GM12878 (cell line): Measurements from ENCODE around the gene RDH5. TPM values are rescaled to one million over a fixed set of nuclear protein-coding genes. Genes with fewer than 3 reads are reported as not detected.

ENCODE experiments used
- ATAC-seq: fragments of 200-7000 bp; cut with Tn5 transposase; 3 replicates; pipeline ENCODE4 v1.9.1; 2020; ENCODE audit warnings: mild to moderate bottlenecking, moderate library complexity
- BruUV-seq: library from RNA; stranded (reverse); fragments of 400-500 nt; replicated peaks from 2 replicates; lab custom pipeline; 2021; lab: Mats Ljungman, UMichigan
- CTCF ChIA-PET: fragments of 300-600 bp; sonication (Branson Sonifier 250); formaldehyde crosslinking; extraction: SDS; loops from one replicate; lab custom pipeline; 2021; ENCODE audit warnings: inconsistent platforms; lab: Yijun Ruan, JAX
- POLR2A ChIA-PET: fragments of 350-600 bp; formaldehyde crosslinking; extraction: SDS; loops from one replicate; lab custom pipeline; 2021; ENCODE audit warnings: inconsistent platforms; lab: Charles Lee
- RAD21 ChIA-PET: fragments of 300-600 bp; sonication (Branson Sonifier 250); formaldehyde crosslinking; loops from one replicate; lab custom pipeline; 2023; ENCODE audit warnings: antibody characterized with exemption; ENCODE audit not compliant: unreplicated experiment; lab: Charles Lee
- SMC1A ChIA-PET: fragments of 300-600 bp; sonication (Branson Sonifier 250); formaldehyde crosslinking; loops from one replicate; lab custom pipeline; 2023; ENCODE audit not compliant: unreplicated experiment, uncharacterized antibody; lab: Charles Lee
- DNase-seq: peaks from one replicate; pipeline ENCODE4 v3.0.0-alpha.2; 2011; ENCODE audit warnings: low read depth, low spot score
- FAIRE-seq: peaks from 3 replicates; lab custom pipeline; 2011; peaks lifted over from hg19 to GRCh38; lab: Jason Lieb, UNC
- H2AFZ ChIP-seq: 2 replicates; pipeline ENCODE4 v1.6.0; 2011; ENCODE audit warnings: low read depth, low read length, control low read depth; ENCODE audit not compliant: control insufficient read depth
- H3K27ac ChIP-seq: 2 replicates; pipeline ENCODE4 v1.5.1; 2011; ENCODE audit warnings: control low read depth; ENCODE audit not compliant: control insufficient read depth, insufficient read depth
- H3K27me3 ChIP-seq, 2 experiments: replicated peaks in 1 of 2; 2 replicates each; pipeline versions ENCODE4 v1.6.0 to v1.6.1; 2011; ENCODE audit warnings: low read length in 1 of 2; ENCODE audit not compliant: control insufficient read depth in 2 of 2, insufficient read depth in 2 of 2
- H3K36me3 ChIP-seq, 2 experiments: 2 replicates each; pipeline ENCODE4 v1.5.1; 2011; ENCODE audit warnings: low read length in 1 of 2; ENCODE audit not compliant: control insufficient read depth in 2 of 2, insufficient read depth in 2 of 2
- H3K4me1 ChIP-seq: 2 replicates; pipeline ENCODE4 v1.6.1; 2011; ENCODE audit warnings: mild to moderate bottlenecking, low read length, moderate library complexity, mixed read lengths; ENCODE audit not compliant: control insufficient read depth, insufficient read depth
- H3K4me2 ChIP-seq: 2 replicates; pipeline ENCODE4 v1.6.0; 2011; ENCODE audit warnings: control low read depth; ENCODE audit not compliant: control insufficient read depth, insufficient read depth
- H3K4me3 ChIP-seq: fragments of 200-600 bp; sonication (generic); 2 replicates; pipeline ENCODE4 v1.5.1; 2016
- H3K79me2 ChIP-seq: 2 replicates; pipeline ENCODE4 v1.6.0; 2011; ENCODE audit warnings: low read length; ENCODE audit not compliant: control insufficient read depth, insufficient read depth
- H3K9ac ChIP-seq: 2 replicates; pipeline ENCODE4 v1.8.0; 2011; ENCODE audit warnings: low read length, control low read depth, mixed read lengths; ENCODE audit not compliant: control insufficient read depth, insufficient read depth
- H3K9me3 ChIP-seq: replicated peaks from 3 replicates; pipeline ENCODE4 v1.5.1; 2011; ENCODE audit warnings: mild to moderate bottlenecking, low read length; ENCODE audit not compliant: control insufficient read depth, insufficient read depth
- H4K20me1 ChIP-seq: 2 replicates; pipeline ENCODE4 v1.6.0; 2011; ENCODE audit not compliant: control insufficient read depth, insufficient read depth
- ATF7 ChIP-seq: fragments of 450-650 bp; IDR thresholded peaks from 2 replicates; pipeline ENCODE4 v1.6.1; 2016; ENCODE audit warnings: low read depth, mild to moderate bottlenecking
- CHD2 ChIP-seq: IDR thresholded peaks from 2 replicates; pipeline ENCODE4 v1.6.1; 2011; ENCODE audit warnings: low read depth, low read length, improper control_type of control experiment, borderline replicate concordance
- E2F8 ChIP-seq: fragments of 450-650 bp; IDR thresholded peaks from 2 replicates; pipeline ENCODE4 v1.6.1; 2018; ENCODE audit warnings: mild to moderate bottlenecking, low read depth, moderate library complexity; ENCODE audit not compliant: partially characterized antibody
- ESRRA ChIP-seq: IDR thresholded peaks from 2 replicates; pipeline ENCODE4 v1.6.1; 2012; ENCODE audit warnings: mild to moderate bottlenecking, low read length, improper control_type of control experiment
- HCFC1 ChIP-seq: fragments of 150-350 bp; IDR thresholded peaks from 2 replicates; pipeline ENCODE4 v1.6.1; 2014; ENCODE audit warnings: low read length
- HDAC6 ChIP-seq: fragments of 200-600 bp; sonication (generic); IDR thresholded peaks from one replicate; pipeline ENCODE4 v1.8.0; 2017; ENCODE audit warnings: antibody characterized with exemption; ENCODE audit not compliant: unreplicated experiment
- IKZF2 ChIP-seq, 2 experiments: fragments of 450-650 bp; IDR thresholded peaks; 2 replicates each; pipeline ENCODE4 v1.6.1; 2017; ENCODE audit warnings: mild to moderate bottlenecking in 2 of 2, moderate library complexity in 2 of 2
- IRF5 ChIP-seq: fragments of 450-650 bp; IDR thresholded peaks from 2 replicates; pipeline ENCODE4 v1.6.1; 2017; ENCODE audit warnings: borderline replicate concordance
- JUNB ChIP-seq: IDR thresholded peaks from 2 replicates; pipeline ENCODE4 v1.6.1; 2016; ENCODE audit warnings: antibody characterized with exemption, mild to moderate bottlenecking
- MEF2A ChIP-seq: IDR thresholded peaks from 2 replicates; pipeline ENCODE4 v1.6.1; 2011; ENCODE audit warnings: low read depth, mild to moderate bottlenecking, low read length, moderate library complexity; ENCODE audit not compliant: insufficient read depth
- NFIC ChIP-seq: IDR thresholded peaks from 2 replicates; pipeline ENCODE4 v1.6.1; 2012; ENCODE audit warnings: low read depth, mild to moderate bottlenecking, inconsistent platforms, low read length, moderate library complexity
- SMARCA5 ChIP-seq: fragments of 450-650 bp; IDR thresholded peaks from 2 replicates; pipeline ENCODE4 v1.6.1; 2017; ENCODE audit warnings: mild to moderate bottlenecking
- STAT3 ChIP-seq: IDR thresholded peaks from 2 replicates; pipeline ENCODE4 v1.6.1; 2011; ENCODE audit warnings: low read depth, low read length, improper control_type of control experiment
- SUPT20H ChIP-seq: IDR thresholded peaks from 2 replicates; pipeline ENCODE4 v1.6.1; 2011; ENCODE audit warnings: low read depth, mild to moderate bottlenecking, low read length, moderate library complexity, borderline replicate concordance; ENCODE audit not compliant: control insufficient read depth
- TBL1XR1 ChIP-seq: IDR thresholded peaks from 2 replicates; pipeline ENCODE4 v1.6.1; 2012; ENCODE audit warnings: low read depth, low read length, improper control_type of control experiment
- ZBED1 ChIP-seq: IDR thresholded peaks from 2 replicates; pipeline ENCODE4 v1.6.1; 2016; ENCODE audit warnings: borderline replicate concordance
- ZNF592 ChIP-seq: fragments of 450-650 bp; IDR thresholded peaks from 2 replicates; pipeline ENCODE4 v1.6.1; 2017; ENCODE audit warnings: mild to moderate bottlenecking, moderate library complexity
- in situ Hi-C: fragments of 300-500 bp; cut with MboI; formaldehyde crosslinking; loops from 9 replicates; pipeline ENCODE4 v1.14.3; 2018; ENCODE audit warnings: mixed read lengths
- intact Hi-C: fragments of 100-400 bp; cut with micrococcal nuclease; formaldehyde crosslinking; loops from one replicate; pipeline ENCODE4 v1.14.2; 2022; ENCODE audit not compliant: unreplicated experiment
- polyA plus RNA-seq, 11 experiments: library from polyadenylated mRNA; depleted of rRNA in 4 of 11; unstranded in 6 of 11; stranded (reverse) in 5 of 11; fragments of >200 nt; fragmentation: Nextera tagmentation in 4 of 11; fragmentation: Illumina TruSeq in 1 of 11; extraction: Ambion mirVana in 4 of 11; extraction: Trizol in 1 of 11; gene quantifications; 1 replicate in 1 of 11; 2 replicates in 10 of 11; pipeline versions ENCODE4 v1.2.1 to v1.2.3, GENCODE V29; 2011 to 2016; ENCODE audit warnings: inconsistent platforms in 2 of 11, missing spikeins in 2 of 11, low read depth in 1 of 11
- total RNA-seq, 4 experiments: library from RNA; depleted of rRNA in 3 of 4; stranded (reverse); fragments of >200 nt in 3 of 4; fragmentation: Illumina TruSeq in 1 of 4; extraction: Trizol in 1 of 4; gene quantifications; 2 replicates each; pipeline versions ENCODE4 v1.2.1 to v1.2.3, GENCODE V29; 2013 to 2021
- TF ChIP-seq, protein P1 (sequence below): IDR thresholded peaks from 2 replicates; pipeline ENCODE4 v1.6.1; 2012; ENCODE audit warnings: low read depth, low read length, improper control_type of control experiment

The RDH5 gene
- total and polyA plus RNA-seq, 10 of the 15 experiments (the other 5 are each of a cell fraction or from before 2014, with no cell fraction given): 2.6 to 11.6 (median 7.3) TPM

DNA sequence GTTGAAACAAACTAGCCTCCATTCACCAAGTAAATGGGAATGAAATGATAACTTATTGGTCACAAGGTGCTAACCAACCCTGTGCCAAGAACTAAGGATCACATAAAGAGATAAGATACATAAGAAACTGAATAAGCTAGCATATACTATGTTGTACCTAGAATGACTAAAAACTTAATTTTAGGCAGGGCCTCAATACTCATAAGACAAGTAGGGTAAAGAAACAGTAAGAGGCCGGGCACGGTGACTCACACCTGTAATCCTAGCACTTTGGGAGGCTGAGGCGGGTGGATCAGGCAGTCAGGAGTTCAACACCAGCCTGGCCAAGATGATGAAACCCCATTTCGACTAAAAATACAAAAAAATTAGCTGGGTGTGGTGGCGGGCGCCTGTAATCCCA is 40.5 kb downstream of the RDH5 start (continued):
- TF ChIP-seq IRF5: no peak
- TF ChIP-seq HCFC1: no peak
- no peak for TF ChIP-seq ZBED1
- no peak for TF ChIP-seq MEF2A
- no peak for TF ChIP-seq IKZF2 (IDR thresholded peaks at IDR 0.05)
- no peak for TF ChIP-seq NFIC
- TF ChIP-seq CHD2: no peak
- TF ChIP-seq TBL1XR1: no peak
- no peak for TF ChIP-seq ATF7
- no peak for TF ChIP-seq SUPT20H
- TF ChIP-seq, protein P1, sequence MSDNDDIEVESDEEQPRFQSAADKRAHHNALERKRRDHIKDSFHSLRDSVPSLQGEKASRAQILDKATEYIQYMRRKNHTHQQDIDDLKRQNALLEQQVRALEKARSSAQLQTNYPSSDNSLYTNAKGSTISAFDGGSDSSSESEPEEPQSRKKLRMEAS: no peak
- TF ChIP-seq SMARCA5: no peak

DNA sequence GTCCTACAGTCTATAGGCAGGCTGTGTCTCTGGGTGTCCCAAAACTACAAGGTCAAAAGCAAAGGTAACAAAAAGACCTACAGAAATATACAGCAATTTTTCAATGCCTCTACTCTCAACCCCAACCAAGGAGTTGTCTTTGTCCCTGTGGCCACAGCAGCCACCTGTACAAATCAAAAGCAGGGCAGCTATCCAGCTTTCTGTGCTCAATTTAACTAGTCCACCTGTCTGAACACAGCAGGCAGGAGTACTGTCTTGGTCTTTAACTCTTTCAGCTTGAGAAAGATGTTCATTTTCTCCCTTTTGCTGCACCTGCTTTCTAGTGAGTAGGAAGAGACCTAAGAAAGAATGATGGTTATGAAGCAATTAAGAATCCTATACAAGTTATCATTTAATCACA is 42.5 kb downstream of the RDH5 start:
- FAIRE-seq (no peak), ATAC-seq (no peak), DNase-seq (no peak)
- H3K36me3 ChIP-seq: peaks cover 7 to 22% of the 10 kb centered on the region in 2 experiments
- in situ Hi-C loops (no loop called here), intact Hi-C loops (no loop called here)
- H4K20me1 ChIP-seq: no peaks in the 10 kb centered on the region
- BruUV-seq: no TSS peak
- POLR2A ChIA-PET: no interaction called here
- no peak overlapping the region for H2AFZ ChIP-seq
- RAD21 ChIA-PET: no interaction called here
- H3K4me1 ChIP-seq: no peaks in the 10 kb centered on the region
- no peak overlapping the region for H3K9ac ChIP-seq
- H3K79me2 ChIP-seq: no peaks in the 10 kb centered on the region
- SMC1A ChIA-PET: interaction anchor here (0.6 to 0.8 kb wide), 2 partner anchors 10 to 34 kb away, joined by 3 read pairs; no protein-coding TSS in a partner anchor
- H3K9me3 ChIP-seq: no peaks in the 10 kb centered on the region; the same call in 2 of the 3 replicates
- H3K4me3 ChIP-seq: no peak overlapping the region
- CTCF ChIA-PET: no interaction called here
- H3K4me2 ChIP-seq: no peak overlapping the region
- no peaks in the 10 kb centered on the region for H3K27me3 ChIP-seq
- H3K27ac ChIP-seq: no peak overlapping the region
- TF ChIP-seq E2F8 (no peak), ESRRA (no peak), ZNF592 (no peak), JUNB (no peak), HDAC6 (no peak), STAT3 (no peak)
